HCT116 (cell line): ENCODE results near the gene TAX1BP1. TPM values are rescaled to one million over a fixed set of nuclear protein-coding genes. Genes with fewer than 3 reads are reported as not detected.

ENCODE experiments used
- ATAC-seq: fragments of 200-7000 bp; cut with Tn5 transposase; 2 replicates; pipeline ENCODE4 v1.9.1; 2020; ENCODE audit warnings: mild to moderate bottlenecking, moderate library complexity
- BruUV-seq: library from RNA; stranded (reverse); fragments of 400-500 nt; replicated peaks from 2 replicates; lab custom pipeline; 2021; lab: Mats Ljungman, UMichigan
- CTCF ChIA-PET: fragments of 300-600 bp; sonication (Branson Sonifier 250); formaldehyde crosslinking; loops from one replicate; lab custom pipeline; 2021; ENCODE audit warnings: antibody characterized with exemption; lab: Charles Lee
- POLR2A ChIA-PET: fragments of 300-600, 350-600 bp; sonication (Branson Sonifier 250); formaldehyde crosslinking; loops from one replicate; lab custom pipeline; 2021; ENCODE audit warnings: antibody characterized with exemption; lab: Charles Lee
- RAD21 ChIA-PET, 2 experiments: fragments of 300-600 bp; sonication (Branson Sonifier 250); formaldehyde crosslinking; loops; one replicate each; lab custom pipeline; 2023; ENCODE audit warnings: low total read pairs in 2 of 2; ENCODE audit not compliant: uncharacterized antibody in 2 of 2, unreplicated experiment in 2 of 2, low non-redundant PET in 1 of 2; lab: Charles Lee
- DNase-seq: peaks from one replicate; pipeline ENCODE4 v3.0.0-alpha.2; 2010; ENCODE audit warnings: low read depth, low spot score
- H2AFZ ChIP-seq: fragments of 200-600 bp; shearing (Covaris generic), sonication (generic); 2 replicates; pipeline ENCODE4 v1.6.1; 2017; ENCODE audit warnings: low read depth, mixed run types, mixed read lengths, antibody characterized with exemption, low read length; ENCODE audit not compliant: poor library complexity, severe bottlenecking
- H3K27ac ChIP-seq: 2 replicates; pipeline ENCODE4 v1.5.1; 2012; ENCODE audit warnings: low read depth, low read length
- H3K27me3 ChIP-seq: fragments of 200-600 bp; sonication (generic); 2 replicates; pipeline ENCODE4 v1.6.1; 2016; ENCODE audit warnings: mixed run types, low read length, mixed read lengths; ENCODE audit not compliant: insufficient read depth
- H3K36me3 ChIP-seq, 2 experiments: fragments of 200-500 bp in 1 of 2; fragments of 200-600 bp in 1 of 2; sonication (Bioruptor generic) in 1 of 2; sonication (generic) in 1 of 2; 2 replicates each; pipeline versions ENCODE4 v1.5.1 to v1.6.1; 2014 to 2016; ENCODE audit warnings: low read length in 2 of 2, inconsistent platforms in 1 of 2, mixed read lengths in 1 of 2, mixed run types in 1 of 2; ENCODE audit not compliant: insufficient read depth in 2 of 2, control insufficient read depth in 1 of 2
- H3K4me1 ChIP-seq, 2 experiments: fragments of 200-600 bp in 1 of 2; sonication (generic) in 1 of 2; 2 replicates each; pipeline versions ENCODE4 v1.5.1 to v1.6.1; 2012 to 2017; ENCODE audit warnings: low read length in 2 of 2, inconsistent platforms in 1 of 2, mild to moderate bottlenecking in 1 of 2, mixed read lengths in 1 of 2, mixed run types in 1 of 2, moderate library complexity in 1 of 2; ENCODE audit not compliant: insufficient read depth in 2 of 2, control insufficient read depth in 1 of 2
- H3K4me2 ChIP-seq: fragments of 200-600 bp; sonication (generic); 2 replicates; pipeline ENCODE4 v1.6.1; 2017; ENCODE audit warnings: mixed run types, low read length, mixed read lengths
- H3K4me3 ChIP-seq, 2 experiments: fragments of 200-600 bp in 1 of 2; sonication (generic) in 1 of 2; replicated peaks in 1 of 2; 2 replicates each; pipeline ENCODE4 v1.5.1; 2011 to 2016; ENCODE audit warnings: low read length in 2 of 2, control low read depth in 1 of 2, low read depth in 1 of 2, mild to moderate bottlenecking in 1 of 2, mixed read lengths in 1 of 2, mixed run types in 1 of 2
- H3K79me2 ChIP-seq: fragments of 200-600 bp; sonication (generic); 2 replicates; pipeline ENCODE4 v1.6.1; 2017; ENCODE audit warnings: mild to moderate bottlenecking, mixed run types, low read length, moderate library complexity, mixed read lengths; ENCODE audit not compliant: insufficient read depth
- H3K9ac ChIP-seq: fragments of 200-600 bp; sonication (generic); 2 replicates; pipeline ENCODE4 v1.6.1; 2016; ENCODE audit warnings: low read length, mixed read lengths
- H3K9me2 ChIP-seq: fragments of 200-600 bp; sonication (generic), shearing (Covaris generic); 2 replicates; pipeline ENCODE4 v1.6.1; 2017; ENCODE audit warnings: mixed run types, mild to moderate bottlenecking, moderate library complexity; ENCODE audit not compliant: insufficient read depth
- H3K9me3 ChIP-seq, 2 experiments: fragments of 200-500 bp in 1 of 2; fragments of 200-600 bp in 1 of 2; sonication (Bioruptor generic) in 1 of 2; sonication (generic) in 1 of 2; 2 replicates each; pipeline ENCODE4 v1.6.1; 2014 to 2017; ENCODE audit warnings: low read length in 2 of 2, mixed read lengths in 2 of 2, inconsistent platforms in 1 of 2, low read depth in 1 of 2, mild to moderate bottlenecking in 1 of 2, mixed run types in 1 of 2, moderate library complexity in 1 of 2; ENCODE audit not compliant: control insufficient read depth in 1 of 2, insufficient read depth in 1 of 2
- H4K20me1 ChIP-seq: fragments of 200-600 bp; sonication (generic), shearing (Covaris generic); 2 replicates; pipeline ENCODE4 v1.6.1; 2017; ENCODE audit warnings: mixed run types, mild to moderate bottlenecking, moderate library complexity; ENCODE audit not compliant: insufficient read depth
- CEBPB ChIP-seq: IDR thresholded peaks from 2 replicates; pipeline ENCODE4 v1.6.1; 2012; ENCODE audit warnings: low read depth
- EGR1 ChIP-seq: IDR thresholded peaks from 2 replicates; pipeline ENCODE4 v1.6.1; 2012; ENCODE audit warnings: low read depth
- EZH2phosphoT487 ChIP-seq: fragments of 200-600 bp; IDR thresholded peaks from 2 replicates; pipeline ENCODE4 v1.6.1; 2018; ENCODE audit warnings: antibody characterized with exemption, borderline replicate concordance
- JUND ChIP-seq: IDR thresholded peaks from 2 replicates; pipeline ENCODE4 v1.6.1; 2012
- POLR2A ChIP-seq: IDR thresholded peaks from 2 replicates; pipeline ENCODE4 v1.7.0; 2011; ENCODE audit warnings: borderline replicate concordance; ENCODE audit not compliant: insufficient read depth, insufficient read length; ENCODE audit errors: extremely low read depth
- SIN3A ChIP-seq: IDR thresholded peaks from 2 replicates; pipeline ENCODE4 v1.6.1; 2012; ENCODE audit warnings: low read depth
- SP1 ChIP-seq: IDR thresholded peaks from 2 replicates; pipeline ENCODE4 v1.6.1; 2012; ENCODE audit warnings: low read depth
- SRF ChIP-seq: IDR thresholded peaks from 2 replicates; pipeline ENCODE4 v1.6.1; 2012; ENCODE audit warnings: low read depth
- YY1 ChIP-seq: IDR thresholded peaks from 2 replicates; pipeline ENCODE4 v1.6.1; 2011; ENCODE audit warnings: low read length, low read depth, moderate library complexity, mild to moderate bottlenecking; ENCODE audit not compliant: insufficient replicate concordance; ENCODE audit errors: extremely low read depth
- ZBTB33 ChIP-seq: IDR thresholded peaks from 2 replicates; pipeline ENCODE4 v1.6.1; 2011; ENCODE audit warnings: mild to moderate bottlenecking, low read length, moderate library complexity; ENCODE audit not compliant: insufficient replicate concordance; ENCODE audit errors: extremely low read depth
- ZFX ChIP-seq: fragments of 450-650 bp; IDR thresholded peaks from 2 replicates; pipeline ENCODE4 v1.6.1; 2017
- intact Hi-C: fragments of 100-400 bp; cut with micrococcal nuclease; formaldehyde crosslinking; loops from 2 replicates; pipeline ENCODE4 v1.10.0; 2022
- total RNA-seq: library from RNA; stranded (reverse); gene quantifications from one replicate; pipeline ENCODE4 v1.2.1, GENCODE V29; 2021; ENCODE audit not compliant: unreplicated experiment

Gene TAX1BP1
- total RNA-seq, 1 experiment from 2014 or later = 68.1 TPM

- no TSS peak for BruUV-seq
- Histone ChIP-seq H3K36me3 (no peaks in the 10 kb centered on the region), H3K79me2 (no peaks in the 10 kb centered on the region), H3K27me3 (no peaks in the 10 kb centered on the region), H3K9ac (no peak overlapping the region), H2AFZ (no peak overlapping the region), H3K4me1 (no peaks in the 10 kb centered on the region), H4K20me1 (no peaks in the 10 kb centered on the region), H3K27ac (no peak overlapping the region), H3K9me3 (no peaks in the 10 kb centered on the region), H3K9me2 (no peaks in the 10 kb centered on the region), H3K4me3 (no peak overlapping the region), H3K4me2 (no peak overlapping the region)
- no peak for TF ChIP-seq POLR2A
- TF ChIP-seq SIN3A = no peak
- no peak for TF ChIP-seq EZH2phosphoT487
- TF ChIP-seq CEBPB = no peak
- no peak for TF ChIP-seq YY1
- no peak for TF ChIP-seq SRF
- DNase-seq (no peak), ATAC-seq (no peak)
- POLR2A ChIA-PET = no interaction called here
- intact Hi-C loops = no loop called here
- RAD21 ChIA-PET = no interaction called here
- CTCF ChIA-PET = no interaction called here
Observed at GRCh38 chr7:27826357-27826756, 86.4 kb downstream of the TAX1BP1 start.

DNA sequence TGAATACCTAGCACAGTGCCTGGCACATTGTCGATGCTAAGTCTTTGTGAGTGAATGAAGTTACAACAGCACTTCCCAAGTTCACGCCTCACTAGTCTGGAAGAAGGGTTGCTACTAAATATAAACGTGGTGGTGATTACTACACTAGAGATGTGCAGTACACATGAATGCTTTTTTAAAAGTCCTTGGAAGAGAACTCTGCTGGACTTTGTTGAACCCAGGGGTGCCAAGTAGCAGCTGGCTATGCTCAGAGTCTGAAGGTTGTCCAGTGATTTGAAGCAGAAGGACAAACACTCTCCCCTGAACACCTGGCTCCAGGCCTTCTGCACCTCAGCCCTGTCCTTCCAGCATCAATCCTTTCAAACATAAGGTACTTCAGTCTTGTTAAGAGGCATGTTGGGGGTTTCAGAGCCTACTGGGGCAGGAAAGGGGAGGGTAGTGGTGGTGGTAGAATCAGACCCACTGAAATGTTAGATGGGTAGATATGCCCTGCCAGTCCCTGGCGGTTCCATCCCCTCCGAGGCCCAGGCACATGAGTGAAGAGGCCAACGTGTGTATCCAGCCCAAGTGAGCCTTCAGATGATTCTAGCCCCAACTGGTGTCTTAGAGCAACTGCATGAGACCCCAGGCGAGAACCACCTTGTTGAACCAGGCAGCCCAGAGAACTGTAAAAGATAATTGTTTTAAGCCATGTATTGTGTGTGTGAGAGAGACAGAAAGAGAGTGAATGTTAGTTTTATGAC lies 94.4 kb downstream of the TAX1BP1 start:
- RAD21 ChIA-PET = no interaction called here
- no peak overlapping the region for H3K27ac ChIP-seq
- CTCF ChIA-PET = no interaction called here
- H3K36me3 ChIP-seq = no peaks in the 10 kb centered on the region
- no peak overlapping the region for H2AFZ ChIP-seq
- BruUV-seq = no TSS peak
- no peaks in the 10 kb centered on the region for H3K4me1 ChIP-seq
- H3K4me2 ChIP-seq = no peak overlapping the region
- TF ChIP-seq ZBTB33 = no peak
- TF ChIP-seq EGR1 = no peak
- TF ChIP-seq JUND = no peak
- TF ChIP-seq CEBPB = no peak
- no peak for TF ChIP-seq ZFX
- TF ChIP-seq POLR2A = no peak
- no peak for TF ChIP-seq SP1
- H3K9me3 ChIP-seq = no peaks in the 10 kb centered on the region
- H3K4me3 ChIP-seq = no peak overlapping the region
- H4K20me1 ChIP-seq = no peaks in the 10 kb centered on the region
- no peaks in the 10 kb centered on the region for H3K27me3 ChIP-seq
- H3K79me2 ChIP-seq = no peaks in the 10 kb centered on the region
- no peak overlapping the region for H3K9ac ChIP-seq
- H3K9me2 ChIP-seq = no peaks in the 10 kb centered on the region
- DNase-seq = no peak
- no peak for ATAC-seq
- POLR2A ChIA-PET = no interaction called here
- intact Hi-C loops = no loop called here
